Kidney (tissue), 14 donors: ENCODE results near the gene APLP2. TPM values are rescaled to one million over a fixed set of nuclear protein-coding genes. Genes with fewer than 3 reads are reported as not detected.

Source experiments
- DNase-seq, 5 donors: peaks; one replicate each; pipeline ENCODE4 v3.0.0-alpha.2; 2013 to 2020
- FAIRE-seq: peaks from 2 replicates; lab custom pipeline; 2012; peaks lifted over from hg19 to GRCh38; lab: Jason Lieb, UNC
- H3K27ac ChIP-seq, 2 donors: one replicate each; pipeline ENCODE4 v1.7.0; 2013; ENCODE audit warnings: low read depth in 2 of 2, low read length in 2 of 2, inconsistent platforms in 1 of 2
- H3K27me3 ChIP-seq: one replicate; pipeline ENCODE4 v1.7.1; 2013; ENCODE audit warnings: low read length, inconsistent platforms; ENCODE audit not compliant: control insufficient read depth, insufficient read depth
- H3K36me3 ChIP-seq, 3 donors: one replicate each; pipeline versions ENCODE4 v1.7.0 to v1.7.1; 2013; ENCODE audit warnings: low read length in 3 of 3, control low read depth in 1 of 3, inconsistent platforms in 1 of 3; ENCODE audit not compliant: insufficient read depth in 3 of 3, control insufficient read depth in 2 of 3
- H3K4me1 ChIP-seq, 3 donors: one replicate each; pipeline versions ENCODE4 v1.7.0 to v1.7.1; 2013; ENCODE audit warnings: low read length in 3 of 3, inconsistent platforms in 1 of 3, low read depth in 1 of 3; ENCODE audit not compliant: control insufficient read depth in 2 of 3, insufficient read depth in 2 of 3
- H3K4me3 ChIP-seq, 3 donors: one replicate each; pipeline versions ENCODE4 v1.7.0 to v1.8.1; 2013; ENCODE audit warnings: low read length in 3 of 3, control low read depth in 1 of 3, inconsistent platforms in 1 of 3
- H3K9ac ChIP-seq, 3 donors: one replicate each; pipeline versions ENCODE4 v1.7.0 to v1.7.1; 2013; ENCODE audit warnings: low read length in 3 of 3, control low read depth in 1 of 3, inconsistent platforms in 1 of 3
- H3K9me3 ChIP-seq, 3 donors: one replicate each; pipeline versions ENCODE4 v1.7.0 to v1.7.1; 2013; ENCODE audit warnings: low read length in 3 of 3, control low read depth in 1 of 3, inconsistent platforms in 1 of 3; ENCODE audit not compliant: control insufficient read depth in 2 of 3, insufficient read depth in 1 of 3
- intact Hi-C: fragments of 100-400 bp; cut with DNase I; formaldehyde crosslinking; loops from one replicate; pipeline ENCODE4 v1.11.1; 2022
- polyA plus RNA-seq: library from polyadenylated mRNA; stranded (reverse); fragments of 350-450 nt; fragmentation: Illumina TruSeq; extraction: RNeasy Lipid Tissue Mini Kit (QIAGEN cat#74804); gene quantifications from one replicate; pipeline ENCODE4 v1.2.3, GENCODE V29; 2014; ENCODE audit warnings: low read depth, low replicate concordance; ENCODE audit not compliant: insufficient read depth
- total RNA-seq: library from RNA; stranded (reverse); fragmentation: NEBNext Ultra II Directional; extraction: Animal tissue kit (Norgen Biotek cat#: 25700); gene quantifications from one replicate; pipeline ENCODE4 v1.2.1, GENCODE V29; 2021
- TF ChIP-seq, protein P1 (sequence below): IDR thresholded peaks from 3 replicates; pipeline ENCODE4 v1.5.1; 2012; ENCODE audit warnings: mild to moderate bottlenecking, moderate library complexity, borderline replicate concordance; ENCODE audit not compliant: insufficient read depth; ENCODE audit errors: extremely low read depth
- donor health status: control.
- donor health status: control.
- donor health status: control.
- donor health status: control.
- donor health status: control.
- donor health status: DM: yes; HTN: yes; CAD: no.
- donor health status: Normal renal cell carcinoma (clear cell type).

The APLP2 gene
- total and polyA plus RNA-seq, 2 donors from 2014 or later, result 338 to 502 TPM

DNA sequence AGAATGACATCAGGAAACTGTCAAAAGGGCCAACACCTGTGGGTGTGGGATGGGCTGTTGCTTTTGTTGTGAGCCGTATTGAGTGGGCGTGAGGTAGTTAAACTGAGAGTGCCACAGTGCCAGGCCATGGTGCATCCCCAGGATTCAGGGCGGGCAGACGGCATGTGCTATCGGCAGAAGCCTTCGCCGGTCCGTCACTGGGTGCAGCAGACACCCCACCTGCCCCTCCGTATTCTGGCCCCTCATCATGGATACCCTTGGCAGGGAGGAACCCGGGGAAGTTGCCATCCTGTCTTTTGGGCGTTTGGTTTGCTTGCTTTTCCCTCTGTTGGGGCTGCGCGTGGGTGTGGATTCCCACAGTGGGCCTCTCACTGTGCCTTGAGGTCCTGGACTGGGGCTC, 117.4 kb downstream of the APLP2 start:
- Histone ChIP-seq H3K9me3 (no peaks in the 10 kb centered on the region), H3K27ac (no peak overlapping the region), H3K4me1 (peaks cover 0 to 6% (median 4%) of the 10 kb centered on the region in 3 donors), H3K27me3 (no peaks in the 10 kb centered on the region), H3K9ac (no peak overlapping the region), H3K4me3 (no peak overlapping the region), H3K36me3 (no peaks in the 10 kb centered on the region)
- FAIRE-seq (no peak), DNase-seq (no peak)
- intact Hi-C loops, result no loop called here
- TF ChIP-seq, protein P1, sequence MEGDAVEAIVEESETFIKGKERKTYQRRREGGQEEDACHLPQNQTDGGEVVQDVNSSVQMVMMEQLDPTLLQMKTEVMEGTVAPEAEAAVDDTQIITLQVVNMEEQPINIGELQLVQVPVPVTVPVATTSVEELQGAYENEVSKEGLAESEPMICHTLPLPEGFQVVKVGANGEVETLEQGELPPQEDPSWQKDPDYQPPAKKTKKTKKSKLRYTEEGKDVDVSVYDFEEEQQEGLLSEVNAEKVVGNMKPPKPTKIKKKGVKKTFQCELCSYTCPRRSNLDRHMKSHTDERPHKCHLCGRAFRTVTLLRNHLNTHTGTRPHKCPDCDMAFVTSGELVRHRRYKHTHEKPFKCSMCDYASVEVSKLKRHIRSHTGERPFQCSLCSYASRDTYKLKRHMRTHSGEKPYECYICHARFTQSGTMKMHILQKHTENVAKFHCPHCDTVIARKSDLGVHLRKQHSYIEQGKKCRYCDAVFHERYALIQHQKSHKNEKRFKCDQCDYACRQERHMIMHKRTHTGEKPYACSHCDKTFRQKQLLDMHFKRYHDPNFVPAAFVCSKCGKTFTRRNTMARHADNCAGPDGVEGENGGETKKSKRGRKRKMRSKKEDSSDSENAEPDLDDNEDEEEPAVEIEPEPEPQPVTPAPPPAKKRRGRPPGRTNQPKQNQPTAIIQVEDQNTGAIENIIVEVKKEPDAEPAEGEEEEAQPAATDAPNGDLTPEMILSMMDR, result no peak

GRCh38 chr11:130188047-130188446, 118.4 kb downstream of the APLP2 start:
- H3K36me3 ChIP-seq, result no peaks in the 10 kb centered on the region
- H3K27me3 ChIP-seq, result no peaks in the 10 kb centered on the region
- H3K9ac ChIP-seq, result no peak overlapping the region
- no peak for FAIRE-seq
- H3K9me3 ChIP-seq, result no peaks in the 10 kb centered on the region
- H3K4me1 ChIP-seq, result peaks cover 0 to 4% (median 0%) of the 10 kb centered on the region in 3 donors
- DNase-seq, result no peak
- TF ChIP-seq, protein P1, result no peak
- no peak overlapping the region for H3K27ac ChIP-seq
- H3K4me3 ChIP-seq, result no peak overlapping the region
- intact Hi-C loops, result no loop called here

DNA sequence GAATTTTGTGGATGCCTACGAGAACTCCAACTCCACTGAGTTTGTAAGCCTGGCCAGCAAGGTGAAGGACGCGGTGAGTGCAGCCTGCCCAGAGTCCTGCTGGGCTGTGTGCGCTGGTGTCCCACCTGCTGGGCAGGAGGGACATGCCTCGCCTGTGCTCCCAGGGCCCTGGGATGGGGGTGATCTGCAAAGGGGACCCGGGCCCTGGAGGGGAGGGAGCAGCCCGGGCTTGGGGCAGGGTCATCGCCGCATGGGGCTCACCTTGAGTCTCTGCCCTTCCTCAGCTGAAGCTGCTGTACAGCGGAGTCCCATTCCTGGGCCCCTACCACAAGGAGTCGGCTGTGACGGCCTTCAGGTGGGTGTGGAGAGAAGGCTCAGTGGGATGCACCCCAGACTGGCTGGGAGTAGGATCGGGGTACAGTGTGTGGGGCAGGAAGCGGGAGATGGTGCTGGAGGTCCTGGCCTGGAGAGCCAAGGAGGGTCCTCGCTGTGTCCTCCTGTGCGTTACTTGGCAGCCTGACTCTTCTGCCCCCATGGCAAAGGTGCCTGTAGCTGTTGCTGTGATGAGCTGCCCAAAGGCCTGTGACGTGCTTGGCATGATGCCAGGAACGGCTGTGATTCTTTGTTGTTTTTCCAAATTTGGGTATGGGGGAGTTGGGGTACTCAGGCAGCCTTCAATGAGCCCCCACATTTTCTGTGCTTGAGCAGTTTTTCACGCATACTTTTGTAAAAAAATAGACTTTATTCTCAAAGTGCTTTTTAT, 119.1 kb downstream of the APLP2 start:
- peaks cover 0 to 4% (median 0%) of the 10 kb centered on the region in 3 donors for H3K4me1 ChIP-seq
- no peaks in the 10 kb centered on the region for H3K36me3 ChIP-seq
- TF ChIP-seq, protein P1, result no peak
- H3K9ac ChIP-seq, result no peak overlapping the region
- FAIRE-seq (no peak), DNase-seq (no peak)
- H3K27ac ChIP-seq, result peak overlapping the region in 1 of 2 donors; percentile 49
- intact Hi-C loops, result no loop called here
- no peaks in the 10 kb centered on the region for H3K9me3 ChIP-seq
- H3K4me3 ChIP-seq, result no peak overlapping the region
- no peaks in the 10 kb centered on the region for H3K27me3 ChIP-seq
